ENCODE data around the gene AP1M1.

- no peak for TF ChIP-seq FOXM1 (IDR thresholded peaks at IDR 0.05; ENCODE audit: borderline replicate concordance, low read depth)
- TF ChIP-seq MAX (IDR thresholded peaks at IDR 0.05) = no peak
- TF ChIP-seq EP300 (IDR thresholded peaks at IDR 0.05; ENCODE audit: borderline replicate concordance) = no peak
- no peak for TF ChIP-seq YY1 (IDR thresholded peaks at IDR 0.05; ENCODE audit: low read depth)
- no peak for TF ChIP-seq NFIC (IDR thresholded peaks at IDR 0.05)
- TF ChIP-seq RAD21 (IDR thresholded peaks at IDR 0.05; ENCODE audit: low read depth) = no peak
- TF ChIP-seq ZBTB7A (IDR thresholded peaks at IDR 0.05; ENCODE audit: low read depth) = no peak
- no peak for TF ChIP-seq CREB1 (IDR thresholded peaks at IDR 0.05; ENCODE audit: low read depth)
- no peak for TF ChIP-seq TCF12 (IDR thresholded peaks at IDR 0.05; ENCODE audit: low read depth)
- no peak for TF ChIP-seq REST (IDR thresholded peaks at IDR 0.05; ENCODE audit: low read depth)
Measured at GRCh38 chr19:16197188-16197621, 506 bp upstream of the AP1M1 start.

Measured in Ishikawa (cell line).